22Rv1 (cell line): ENCODE measurements around the gene MGRN1.

ENCODE experiments used
- H3K27ac ChIP-seq: fragments of 450-650 bp; 2 replicates; pipeline ENCODE4 v1.5.1; 2017
- CTCF ChIP-seq: fragments of 450-650 bp; IDR thresholded peaks from 2 replicates; pipeline ENCODE4 v1.5.1; 2017; ENCODE audit warnings: mild to moderate bottlenecking
- ZFX ChIP-seq: fragments of 450-650 bp; IDR thresholded peaks from 2 replicates; pipeline ENCODE4 v1.6.1; 2017; ENCODE audit warnings: antibody characterized with exemption, borderline replicate concordance

Gene MGRN1

DNA sequence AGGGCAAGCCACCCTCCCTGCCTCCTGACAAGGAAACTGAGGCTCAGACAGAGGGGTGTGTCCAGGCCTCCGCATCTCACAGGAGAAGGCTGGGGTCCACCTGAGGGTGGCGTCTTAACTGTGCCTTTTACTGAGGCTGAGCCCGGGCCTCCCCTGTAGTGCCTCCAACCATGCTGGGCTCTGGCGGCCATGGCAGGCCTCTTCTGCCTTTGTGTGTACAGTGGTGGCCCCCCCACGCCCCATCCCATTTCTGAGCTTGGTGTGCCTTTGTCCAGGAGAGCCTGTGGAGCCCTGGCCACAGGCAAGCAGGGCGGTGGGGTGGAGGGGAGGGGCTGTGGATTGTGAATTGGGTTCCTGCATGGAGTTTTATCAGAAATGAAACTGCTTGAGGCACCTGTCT is 31.2 kb downstream of the MGRN1 start:
- TF ChIP-seq ZFX: no peak
- no peak for TF ChIP-seq CTCF
- no peak overlapping the region for H3K27ac ChIP-seq

GRCh38 chr16:4656221-4656620 is 31.6 kb downstream of the MGRN1 start:
- H3K27ac ChIP-seq: no peak overlapping the region
- TF ChIP-seq ZFX (no peak), CTCF (no peak)

DNA sequence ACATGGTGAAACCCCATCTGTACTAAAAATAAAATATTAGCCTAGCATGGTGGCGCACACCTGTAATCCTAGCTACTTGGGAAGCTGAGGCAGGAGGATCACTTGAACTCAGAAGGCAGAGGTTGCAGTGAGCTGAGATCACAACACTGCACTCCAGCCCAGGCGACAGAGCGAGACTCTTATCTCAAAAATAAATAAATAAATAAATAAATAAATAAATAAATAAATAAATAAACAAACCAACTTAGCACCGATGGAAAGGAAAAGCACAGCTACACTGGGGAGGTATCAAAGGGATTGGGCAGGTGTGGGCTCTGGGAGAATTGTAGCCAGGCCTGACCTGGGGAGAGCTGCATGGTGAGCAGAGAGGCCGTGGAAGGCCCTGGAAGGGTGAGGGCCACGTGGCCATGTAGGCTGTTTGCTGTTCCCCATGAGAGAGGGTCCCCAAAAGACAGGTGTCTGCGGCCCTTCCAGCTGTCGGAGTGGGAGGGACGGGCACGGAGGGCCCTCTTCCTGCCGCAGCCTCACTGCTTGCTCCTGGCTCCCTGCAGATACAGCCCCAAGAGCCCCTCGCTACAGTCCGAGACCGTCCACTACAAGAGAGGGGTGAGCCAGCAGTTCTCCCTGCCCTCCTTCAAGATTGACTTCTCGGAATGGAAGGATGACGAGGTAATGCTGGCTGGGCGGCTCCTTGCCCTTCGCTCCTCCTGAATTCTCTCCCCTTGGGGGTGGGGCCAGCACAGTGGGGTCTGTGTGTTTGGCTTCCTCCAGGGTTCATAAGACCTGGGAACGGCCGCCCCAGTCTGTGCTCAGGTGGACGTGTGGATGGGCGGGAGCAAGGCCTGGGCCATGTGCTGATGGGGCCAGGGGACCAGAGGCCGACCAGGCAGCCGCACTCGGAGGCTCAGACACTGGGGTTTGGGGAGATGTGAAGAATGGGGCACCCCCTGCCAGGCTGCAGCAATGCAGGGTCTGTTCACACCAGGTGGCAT is 32.4 kb downstream of the MGRN1 start:
- TF ChIP-seq ZFX (no peak), CTCF (no peak)
- no peak overlapping the region for H3K27ac ChIP-seq

- H3K27ac ChIP-seq: no peak overlapping the region
- no peak for TF ChIP-seq CTCF
- TF ChIP-seq ZFX: no peak
Observed at GRCh38 chr16:4659363-4660353, 35.0 kb downstream of the MGRN1 start.

DNA sequence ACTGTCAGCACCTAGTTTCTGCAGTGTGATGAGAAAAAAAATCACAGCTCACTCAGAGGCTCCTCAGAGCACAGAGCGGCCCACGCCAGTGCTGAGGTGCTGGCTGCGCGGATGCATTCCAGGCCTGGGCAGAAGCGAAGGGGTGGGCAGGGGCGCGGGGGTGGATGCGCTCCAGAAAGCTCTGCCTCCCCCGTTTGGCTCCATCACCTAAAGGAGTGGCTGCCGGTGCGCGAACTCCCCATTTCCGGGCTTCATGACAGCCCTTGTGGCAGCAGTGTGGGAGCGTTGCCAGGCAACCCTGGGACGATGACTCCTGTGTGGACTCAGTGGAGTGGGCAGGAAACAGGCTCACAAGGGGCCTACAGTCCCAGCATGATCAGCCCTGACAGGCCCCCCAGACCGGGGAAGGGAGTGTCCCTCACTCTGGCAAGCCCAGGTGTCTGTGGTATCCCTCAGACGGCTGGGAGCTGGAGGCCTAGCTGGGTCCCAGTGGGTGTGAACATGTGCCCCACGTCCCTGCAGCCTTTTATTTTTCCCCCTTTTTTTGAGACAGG is 35.9 kb downstream of the MGRN1 start:
- H3K27ac ChIP-seq: no peak overlapping the region
- TF ChIP-seq ZFX: no peak
- no peak for TF ChIP-seq CTCF

GRCh38 chr16:4661661-4662060 is 37.0 kb downstream of the MGRN1 start:
- TF ChIP-seq ZFX (no peak), CTCF (no peak)
- H3K27ac ChIP-seq: no peak overlapping the region
